ENCODE results near the gene QSOX2. TPM values are rescaled to one million over a fixed set of nuclear protein-coding genes. Genes with fewer than 3 reads are reported as not detected.

QSOX2 gene
- total RNA-seq, 1 donor from 2014 or later = 14.0 TPM

- TF ChIP-seq CTCF (IDR thresholded peaks at IDR 0.05; ENCODE audit: unreplicated experiment) = no peak
- H3K27ac Mint-ChIP-seq (ENCODE audit: unreplicated experiment) = no peak overlapping the region
- H3K9me3 Mint-ChIP-seq (ENCODE audit: unreplicated experiment) = no peaks in the 10 kb centered on the region
- peaks cover 16% of the 10 kb centered on the region for H3K36me3 Mint-ChIP-seq (ENCODE audit: low read depth, unreplicated experiment)
- peaks cover 4% of the 10 kb centered on the region for H3K27me3 Mint-ChIP-seq (ENCODE audit: unreplicated experiment)
- H3K4me3 Mint-ChIP-seq (ENCODE audit: unreplicated experiment) = no peak overlapping the region
- H3K4me1 Mint-ChIP-seq (ENCODE audit: unreplicated experiment) = no peaks in the 10 kb centered on the region
- DNase-seq (ENCODE audit: low spot score) = no peak
Observed at GRCh38 chr9:136216541-136217244, 28.9 kb downstream of the QSOX2 start.

- H3K27me3 Mint-ChIP-seq (ENCODE audit: unreplicated experiment) = peaks cover 9% of the 10 kb centered on the region
- TF ChIP-seq CTCF (IDR thresholded peaks at IDR 0.05; ENCODE audit: unreplicated experiment) = no peak
Observed at GRCh38 chr9:136213733-136214132, 31.9 kb downstream of the QSOX2 start.

GRCh38 chr9:136212345-136212950, 33.2 kb downstream of the QSOX2 start:
- H3K27me3 Mint-ChIP-seq (ENCODE audit: unreplicated experiment) = peaks cover 9% of the 10 kb centered on the region
- H3K36me3 Mint-ChIP-seq (ENCODE audit: low read depth, unreplicated experiment) = peaks cover 16% of the 10 kb centered on the region
- no peak for TF ChIP-seq CTCF (IDR thresholded peaks at IDR 0.05; ENCODE audit: unreplicated experiment)
- no peaks in the 10 kb centered on the region for H3K9me3 Mint-ChIP-seq (ENCODE audit: unreplicated experiment)
- no peak overlapping the region for H3K27ac Mint-ChIP-seq (ENCODE audit: unreplicated experiment)
- no peak for DNase-seq (ENCODE audit: low spot score)
- H3K4me1 Mint-ChIP-seq (ENCODE audit: unreplicated experiment) = no peaks in the 10 kb centered on the region
- no peak overlapping the region for H3K4me3 Mint-ChIP-seq (ENCODE audit: unreplicated experiment)

More at GRCh38 chr9:136213733-136214132, 31.9 kb downstream of the QSOX2 start:
- Mint-ChIP-seq H3K36me3 (ENCODE audit: low read depth, unreplicated experiment) (peaks cover 16% of the 10 kb centered on the region), H3K4me1 (ENCODE audit: unreplicated experiment) (no peaks in the 10 kb centered on the region), H3K27ac (ENCODE audit: unreplicated experiment) (no peak overlapping the region), H3K9me3 (ENCODE audit: unreplicated experiment) (no peaks in the 10 kb centered on the region), H3K4me3 (ENCODE audit: unreplicated experiment) (no peak overlapping the region)
- DNase-seq (ENCODE audit: low spot score) = no peak

- Mint-ChIP-seq H3K4me3 (ENCODE audit: unreplicated experiment) (no peak overlapping the region), H3K4me1 (ENCODE audit: unreplicated experiment) (no peaks in the 10 kb centered on the region), H3K27ac (ENCODE audit: unreplicated experiment) (no peak overlapping the region), H3K9me3 (ENCODE audit: unreplicated experiment) (no peaks in the 10 kb centered on the region), H3K27me3 (ENCODE audit: unreplicated experiment) (peaks cover 12% of the 10 kb centered on the region), H3K36me3 (ENCODE audit: low read depth, unreplicated experiment) (peaks cover 24% of the 10 kb centered on the region)
- TF ChIP-seq CTCF (IDR thresholded peaks at IDR 0.05; ENCODE audit: unreplicated experiment) = no peak
- DNase-seq (ENCODE audit: low spot score) = no peak
Observed at GRCh38 chr9:136211441-136212344, 33.9 kb downstream of the QSOX2 start.
